Mesendoderm (in vitro differentiated cells): ENCODE results near the gene MTLN.

Experiments used
- DNase-seq: peaks from one replicate; pipeline ENCODE4 v3.0.0; 2013
- H2AK5ac ChIP-seq: 2 replicates; pipeline ENCODE4 v1.6.1; 2013; ENCODE audit warnings: low read length, inconsistent platforms
- H2BK120ac ChIP-seq: 2 replicates; pipeline ENCODE4 v1.6.1; 2013; ENCODE audit warnings: low read depth, mild to moderate bottlenecking, low read length, moderate library complexity, mixed read lengths
- H2BK15ac ChIP-seq: replicated peaks from 2 replicates; pipeline ENCODE4 v1.6.1; 2013; ENCODE audit warnings: low read depth, mild to moderate bottlenecking, moderate library complexity
- H2BK5ac ChIP-seq: 2 replicates; pipeline ENCODE4 v1.6.1; 2013; ENCODE audit warnings: low read length, inconsistent platforms
- H3K18ac ChIP-seq: 2 replicates; pipeline ENCODE4 v1.6.1; 2013; ENCODE audit warnings: mild to moderate bottlenecking, low read length, mixed read lengths
- H3K23ac ChIP-seq: one replicate; pipeline ENCODE4 v1.6.1; 2013; ENCODE audit warnings: low read length
- H3K27ac ChIP-seq: 2 replicates; pipeline ENCODE4 v1.5.1; 2013; ENCODE audit warnings: low read depth, mild to moderate bottlenecking, inconsistent platforms, low read length, moderate library complexity
- H3K27me3 ChIP-seq: 2 replicates; pipeline ENCODE4 v1.6.1; 2013; ENCODE audit warnings: low read length, control low read depth, mild to moderate bottlenecking, inconsistent platforms; ENCODE audit not compliant: insufficient read depth, poor library complexity
- H3K36me3 ChIP-seq: 2 replicates; pipeline ENCODE4 v1.6.1; 2013; ENCODE audit warnings: low read length, inconsistent platforms; ENCODE audit not compliant: control insufficient read depth, insufficient read depth
- H3K4ac ChIP-seq: one replicate; pipeline ENCODE4 v1.6.1; 2013; ENCODE audit warnings: low read depth, mild to moderate bottlenecking, low read length, moderate library complexity
- H3K4me1 ChIP-seq: 2 replicates; pipeline ENCODE4 v1.6.1; 2013; ENCODE audit warnings: low read depth, low read length, inconsistent platforms; ENCODE audit not compliant: control insufficient read depth
- H3K4me2 ChIP-seq: 2 replicates; pipeline ENCODE4 v1.6.1; 2013; ENCODE audit warnings: low read length
- H3K4me3 ChIP-seq: 2 replicates; pipeline ENCODE4 v1.5.1; 2013; ENCODE audit warnings: mild to moderate bottlenecking, low read length
- H3K56ac ChIP-seq: one replicate; pipeline ENCODE4 v1.6.1; 2013; ENCODE audit warnings: low read length
- H3K79me1 ChIP-seq: 2 replicates; pipeline ENCODE4 v1.6.1; 2013; ENCODE audit warnings: low read length, inconsistent platforms
- H3K79me2 ChIP-seq: 2 replicates; pipeline ENCODE4 v1.6.1; 2013; ENCODE audit warnings: mild to moderate bottlenecking, low read length; ENCODE audit not compliant: control insufficient read depth, insufficient read depth
- H3K9ac ChIP-seq: 2 replicates; pipeline ENCODE4 v1.6.1; 2013; ENCODE audit warnings: low read length, inconsistent platforms
- H4K5ac ChIP-seq: one replicate; pipeline ENCODE4 v1.6.1; 2013; ENCODE audit warnings: low read length
- H4K8ac ChIP-seq: one replicate; pipeline ENCODE4 v1.6.1; 2013; ENCODE audit warnings: low read depth, mild to moderate bottlenecking, control low read depth, low read length, moderate library complexity
- WGBS: extraction: QIAGEN DNeasy Blood & Tissue Kit; methylation state at CpG from one replicate; pipeline ENCODE4 v1.1.7; 2013; ENCODE audit warnings: low lambda C conversion rate, missing lambda C conversion rate; ENCODE audit not compliant: insufficient coverage; ENCODE audit errors: extremely low coverage; 5-methylcytosine and 5-hydroxymethylcytosine counted together

MTLN gene

DNA sequence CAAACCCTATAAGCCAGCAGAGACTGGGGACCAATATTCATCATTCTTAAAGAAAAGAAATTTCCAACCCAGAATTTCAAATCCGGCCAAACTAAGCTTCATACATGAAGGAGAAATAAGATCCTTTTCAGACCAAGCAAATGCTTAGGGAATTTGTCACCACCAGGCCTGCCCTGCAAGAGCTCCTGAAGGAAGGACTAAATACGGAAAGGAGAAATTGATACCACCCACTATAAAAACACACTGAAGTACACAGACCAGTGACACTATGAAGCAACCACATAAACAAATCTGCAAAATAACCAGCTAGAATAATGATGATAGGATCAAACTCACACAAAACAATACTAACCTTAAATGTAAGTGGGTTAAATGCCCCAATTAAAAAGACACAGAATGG lies 29.9 kb downstream of the MTLN start:
- Histone ChIP-seq H3K23ac (no peak overlapping the region), H3K18ac (no peak overlapping the region), H3K9ac (no peak overlapping the region), H2BK5ac (no peak overlapping the region), H4K5ac (no peak overlapping the region), H3K27me3 (no peaks in the 10 kb centered on the region), H3K36me3 (no peaks in the 10 kb centered on the region), H4K8ac (no peak overlapping the region), H3K4me3 (no peak overlapping the region), H3K4me1 (no peaks in the 10 kb centered on the region), H2AK5ac (no peak overlapping the region), H3K27ac (no peak overlapping the region), H3K4ac (no peak overlapping the region), H2BK120ac (no peak overlapping the region), H2BK15ac (no peak overlapping the region), H3K4me2 (no peak overlapping the region), H3K56ac (no peak overlapping the region), H3K79me2 (no peaks in the 10 kb centered on the region), H3K79me1 (no peaks in the 10 kb centered on the region)
- WGBS, result no CpG with 5 or more reads among the region's 2 CpGs
- no peak for DNase-seq

DNA sequence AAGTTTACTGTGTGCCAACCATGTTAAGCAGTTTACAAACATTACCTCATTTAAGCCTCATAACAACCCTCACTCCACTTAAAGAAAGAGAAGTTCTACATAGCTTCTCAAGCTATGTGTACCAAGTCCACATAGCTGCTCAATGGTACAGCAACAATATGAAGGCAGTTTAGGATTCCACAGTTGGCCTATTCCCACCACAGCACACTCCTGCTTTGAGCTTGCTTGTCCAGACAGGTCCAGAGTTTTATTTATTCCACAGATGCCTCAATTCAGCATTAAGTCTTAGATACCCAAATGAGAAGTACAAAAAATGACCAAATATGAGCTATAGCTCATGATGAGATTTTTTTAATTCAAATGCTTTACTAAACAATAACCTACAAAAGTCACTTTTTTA lies 32.3 kb downstream of the MTLN start:
- Histone ChIP-seq H3K79me2 (no peaks in the 10 kb centered on the region), H3K4ac (no peak overlapping the region), H4K8ac (no peak overlapping the region), H3K23ac (no peak overlapping the region), H3K18ac (no peak overlapping the region), H2BK120ac (no peak overlapping the region), H3K27me3 (no peaks in the 10 kb centered on the region), H2BK15ac (no peak overlapping the region), H3K9ac (no peak overlapping the region), H2AK5ac (no peak overlapping the region), H3K27ac (no peak overlapping the region), H3K79me1 (no peaks in the 10 kb centered on the region), H3K36me3 (no peaks in the 10 kb centered on the region), H2BK5ac (no peak overlapping the region), H3K56ac (no peak overlapping the region), H3K4me3 (no peak overlapping the region), H3K4me1 (no peaks in the 10 kb centered on the region), H4K5ac (no peak overlapping the region), H3K4me2 (no peak overlapping the region)
- no peak for DNase-seq

- H3K79me2 ChIP-seq, result no peaks in the 10 kb centered on the region
- WGBS, result no CpG with 5 or more reads among the region's 1 CpG
Observed at GRCh38 chr2:110173523-110173922, 38.8 kb downstream of the MTLN start.

GRCh38 chr2:110172506-110172905 lies 39.8 kb downstream of the MTLN start:
- Histone ChIP-seq H2BK5ac (no peak overlapping the region), H3K18ac (no peak overlapping the region), H3K4me2 (no peak overlapping the region), H2BK15ac (no peak overlapping the region), H3K27me3 (no peaks in the 10 kb centered on the region), H3K4ac (no peak overlapping the region), H3K9ac (no peak overlapping the region), H3K27ac (no peak overlapping the region), H3K36me3 (no peaks in the 10 kb centered on the region), H3K4me3 (no peak overlapping the region), H3K79me1 (no peaks in the 10 kb centered on the region), H3K4me1 (no peaks in the 10 kb centered on the region), H4K8ac (no peak overlapping the region), H3K56ac (no peak overlapping the region), H2BK120ac (no peak overlapping the region), H2AK5ac (no peak overlapping the region), H3K23ac (no peak overlapping the region), H3K79me2 (no peaks in the 10 kb centered on the region), H4K5ac (no peak overlapping the region)
- WGBS, result no CpG with 5 or more reads among the region's 6 CpGs
- DNase-seq, result no peak

More at GRCh38 chr2:110173523-110173922, 38.8 kb downstream of the MTLN start:
- no peak overlapping the region for H2AK5ac ChIP-seq
- H3K4ac ChIP-seq, result no peak overlapping the region
- no peak overlapping the region for H2BK120ac ChIP-seq
- no peak overlapping the region for H2BK15ac ChIP-seq
- H3K4me2 ChIP-seq, result no peak overlapping the region
- H3K4me3 ChIP-seq, result no peak overlapping the region
- no peak overlapping the region for H4K5ac ChIP-seq
- DNase-seq, result no peak
- no peaks in the 10 kb centered on the region for H3K36me3 ChIP-seq
- no peaks in the 10 kb centered on the region for H3K27me3 ChIP-seq
- no peak overlapping the region for H3K23ac ChIP-seq
- no peaks in the 10 kb centered on the region for H3K79me1 ChIP-seq
- H4K8ac ChIP-seq, result no peak overlapping the region
- H3K4me1 ChIP-seq, result no peaks in the 10 kb centered on the region
- no peak overlapping the region for H3K9ac ChIP-seq
- no peak overlapping the region for H3K18ac ChIP-seq
- H3K56ac ChIP-seq, result no peak overlapping the region
- no peak overlapping the region for H3K27ac ChIP-seq
- H2BK5ac ChIP-seq, result no peak overlapping the region

- H3K4ac ChIP-seq, result no peak overlapping the region
- no peak for DNase-seq
- no peaks in the 10 kb centered on the region for H3K27me3 ChIP-seq
- H3K4me1 ChIP-seq, result no peaks in the 10 kb centered on the region
- H3K79me1 ChIP-seq, result no peaks in the 10 kb centered on the region
- no peak overlapping the region for H3K27ac ChIP-seq
- H4K8ac ChIP-seq, result no peak overlapping the region
- no peak overlapping the region for H3K18ac ChIP-seq
- H3K4me3 ChIP-seq, result no peak overlapping the region
- H3K4me2 ChIP-seq, result no peak overlapping the region
- WGBS, result no CpG with 5 or more reads among the region's 3 CpGs
- H2BK15ac ChIP-seq, result no peak overlapping the region
- H3K56ac ChIP-seq, result no peak overlapping the region
- H3K23ac ChIP-seq, result no peak overlapping the region
- no peak overlapping the region for H2AK5ac ChIP-seq
- no peak overlapping the region for H2BK5ac ChIP-seq
- H2BK120ac ChIP-seq, result no peak overlapping the region
- no peaks in the 10 kb centered on the region for H3K79me2 ChIP-seq
- H4K5ac ChIP-seq, result no peak overlapping the region
- H3K9ac ChIP-seq, result no peak overlapping the region
- H3K36me3 ChIP-seq, result no peaks in the 10 kb centered on the region
Observed at GRCh38 chr2:110170102-110170501, 42.2 kb downstream of the MTLN start.

GRCh38 chr2:110167326-110168000 lies 44.9 kb downstream of the MTLN start:
- H3K4me3 ChIP-seq, result no peak overlapping the region
- H3K56ac ChIP-seq, result no peak overlapping the region
- H3K18ac ChIP-seq, result no peak overlapping the region
- H3K27ac ChIP-seq, result no peak overlapping the region
- no peak overlapping the region for H3K4ac ChIP-seq
- WGBS, result no CpG with 5 or more reads among the region's 5 CpGs
- H3K9ac ChIP-seq, result no peak overlapping the region
- no peak overlapping the region for H3K4me2 ChIP-seq
- H4K8ac ChIP-seq, result no peak overlapping the region
- peak; percentile 58 for DNase-seq
- no peaks in the 10 kb centered on the region for H3K79me2 ChIP-seq
- H2BK120ac ChIP-seq, result no peak overlapping the region
- no peak overlapping the region for H2AK5ac ChIP-seq
- no peak overlapping the region for H2BK15ac ChIP-seq
- no peak overlapping the region for H3K23ac ChIP-seq
- no peaks in the 10 kb centered on the region for H3K36me3 ChIP-seq
- no peak overlapping the region for H2BK5ac ChIP-seq
- no peak overlapping the region for H4K5ac ChIP-seq
- H3K4me1 ChIP-seq, result no peaks in the 10 kb centered on the region
- no peaks in the 10 kb centered on the region for H3K27me3 ChIP-seq
- H3K79me1 ChIP-seq, result no peaks in the 10 kb centered on the region
